ENCODE measurements around the gene NUP98. TPM values are rescaled to one million over a fixed set of nuclear protein-coding genes. Genes with fewer than 3 reads are reported as not detected.

NUP98 gene
- total and polyA plus RNA-seq, 10 of the 15 experiments (the other 5 are each of a cell fraction or from before 2014, with no cell fraction given) = 21.7 to 108 (median 78.9) TPM

DNA sequence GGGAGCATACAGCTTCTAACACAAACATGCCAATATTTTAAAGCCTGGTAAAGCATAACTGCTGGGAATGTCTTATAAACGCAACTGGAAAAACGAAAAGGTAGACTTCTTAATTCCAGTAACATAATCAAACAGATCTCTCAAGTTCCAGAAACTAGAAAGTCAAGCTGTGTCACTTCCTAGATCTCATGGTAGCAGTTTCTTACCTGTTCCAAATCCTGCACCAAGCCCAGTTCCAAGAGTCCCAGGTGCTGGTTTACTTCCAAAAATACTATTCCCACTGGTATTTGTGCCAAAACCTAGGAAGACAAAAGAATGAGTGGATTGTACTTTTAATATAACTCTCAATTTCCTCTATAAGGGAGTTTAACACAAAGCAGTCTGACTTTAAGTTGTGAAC is 44.2 kb downstream of the NUP98 start:
- Histone ChIP-seq H3K36me3 (ENCODE audit: control insufficient read depth in 2 of 2, insufficient read depth in 2 of 2, low read length in 1 of 2) (peaks cover 5 to 32% of the 10 kb centered on the region in 2 experiments), H3K27ac (ENCODE audit: control insufficient read depth, insufficient read depth) (no peak overlapping the region), H2AFZ (ENCODE audit: control insufficient read depth, low read depth, low read length) (no peak overlapping the region), H3K4me1 (ENCODE audit: control insufficient read depth, insufficient read depth, low read length) (no peaks in the 10 kb centered on the region), H3K9me3 (replicated peaks; ENCODE audit: control insufficient read depth, insufficient read depth, low read length) (no peaks in the 10 kb centered on the region), H3K4me3 (no peak overlapping the region), H3K79me2 (ENCODE audit: control insufficient read depth, insufficient read depth, low read length) (no peaks in the 10 kb centered on the region), H3K4me2 (ENCODE audit: control insufficient read depth, insufficient read depth) (no peak overlapping the region), H3K27me3 (replicated peaks in 1 of 2; ENCODE audit: control insufficient read depth in 2 of 2, insufficient read depth in 2 of 2, low read length in 1 of 2) (no peaks in the 10 kb centered on the region), H3K9ac (ENCODE audit: control insufficient read depth, insufficient read depth, low read length) (no peak overlapping the region), H4K20me1 (ENCODE audit: control insufficient read depth, insufficient read depth) (no peaks in the 10 kb centered on the region)
- 100% methylated on average over 2 of the region's 2 CpGs for WGBS (ENCODE audit: insufficient coverage, insufficient replicate concordance, low lambda C conversion rate, missing lambda C conversion rate)
- POLR2A ChIA-PET = no interaction called here
- no TSS peak for BruUV-seq (replicated peaks)
- ATAC-seq (no peak), FAIRE-seq (no peak), DNase-seq (ENCODE audit: low read depth, low spot score) (no peak)
- RAD21 ChIA-PET (ENCODE audit: unreplicated experiment) = interaction anchor here (1.1 kb wide), 1 partner anchor 55 kb away, joined by 3 read pairs; the partner anchor contains the start of gene PGAP2
- TF ChIP-seq, protein P1, sequence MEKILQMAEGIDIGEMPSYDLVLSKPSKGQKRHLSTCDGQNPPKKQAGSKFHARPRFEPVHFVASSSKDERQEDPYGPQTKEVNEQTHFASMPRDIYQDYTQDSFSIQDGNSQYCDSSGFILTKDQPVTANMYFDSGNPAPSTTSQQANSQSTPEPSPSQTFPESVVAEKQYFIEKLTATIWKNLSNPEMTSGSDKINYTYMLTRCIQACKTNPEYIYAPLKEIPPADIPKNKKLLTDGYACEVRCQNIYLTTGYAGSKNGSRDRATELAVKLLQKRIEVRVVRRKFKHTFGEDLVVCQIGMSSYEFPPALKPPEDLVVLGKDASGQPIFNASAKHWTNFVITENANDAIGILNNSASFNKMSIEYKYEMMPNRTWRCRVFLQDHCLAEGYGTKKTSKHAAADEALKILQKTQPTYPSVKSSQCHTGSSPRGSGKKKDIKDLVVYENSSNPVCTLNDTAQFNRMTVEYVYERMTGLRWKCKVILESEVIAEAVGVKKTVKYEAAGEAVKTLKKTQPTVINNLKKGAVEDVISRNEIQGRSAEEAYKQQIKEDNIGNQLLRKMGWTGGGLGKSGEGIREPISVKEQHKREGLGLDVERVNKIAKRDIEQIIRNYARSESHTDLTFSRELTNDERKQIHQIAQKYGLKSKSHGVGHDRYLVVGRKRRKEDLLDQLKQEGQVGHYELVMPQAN (conservative IDR thresholded peaks at IDR 0.05) = no peak
- TF ChIP-seq, protein P2, sequence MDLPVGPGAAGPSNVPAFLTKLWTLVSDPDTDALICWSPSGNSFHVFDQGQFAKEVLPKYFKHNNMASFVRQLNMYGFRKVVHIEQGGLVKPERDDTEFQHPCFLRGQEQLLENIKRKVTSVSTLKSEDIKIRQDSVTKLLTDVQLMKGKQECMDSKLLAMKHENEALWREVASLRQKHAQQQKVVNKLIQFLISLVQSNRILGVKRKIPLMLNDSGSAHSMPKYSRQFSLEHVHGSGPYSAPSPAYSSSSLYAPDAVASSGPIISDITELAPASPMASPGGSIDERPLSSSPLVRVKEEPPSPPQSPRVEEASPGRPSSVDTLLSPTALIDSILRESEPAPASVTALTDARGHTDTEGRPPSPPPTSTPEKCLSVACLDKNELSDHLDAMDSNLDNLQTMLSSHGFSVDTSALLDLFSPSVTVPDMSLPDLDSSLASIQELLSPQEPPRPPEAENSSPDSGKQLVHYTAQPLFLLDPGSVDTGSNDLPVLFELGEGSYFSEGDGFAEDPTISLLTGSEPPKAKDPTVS (IDR thresholded peaks at IDR 0.05; ENCODE audit: low read depth, low read length) = no peak
- TF ChIP-seq ESRRA (IDR thresholded peaks at IDR 0.05; ENCODE audit: low read length) = no peak
- TF ChIP-seq POLR2AphosphoS2 (IDR thresholded peaks at IDR 0.05; ENCODE audit: low read depth, low read length) = no peak
- no peak for TF ChIP-seq CEBPB (IDR thresholded peaks at IDR 0.05; ENCODE audit: borderline replicate concordance in 1 of 2, low read depth in 2 of 2, low read length in 2 of 2)
- TF ChIP-seq CHD2 (IDR thresholded peaks at IDR 0.05; ENCODE audit: borderline replicate concordance, low read depth, low read length) = no peak
- TF ChIP-seq NR2F1 (conservative IDR thresholded peaks at IDR 0.05) = no peak
- TF ChIP-seq SREBF2 (IDR thresholded peaks at IDR 0.05; ENCODE audit: low read length) = no peak
- TF ChIP-seq SRF (IDR thresholded peaks at IDR 0.05; ENCODE audit: low read depth in 2 of 2, low read length in 2 of 2) = no peak
- no peak for TF ChIP-seq BCL11A (IDR thresholded peaks at IDR 0.05; ENCODE audit: low read depth, low read length)
- TF ChIP-seq, protein P3, sequence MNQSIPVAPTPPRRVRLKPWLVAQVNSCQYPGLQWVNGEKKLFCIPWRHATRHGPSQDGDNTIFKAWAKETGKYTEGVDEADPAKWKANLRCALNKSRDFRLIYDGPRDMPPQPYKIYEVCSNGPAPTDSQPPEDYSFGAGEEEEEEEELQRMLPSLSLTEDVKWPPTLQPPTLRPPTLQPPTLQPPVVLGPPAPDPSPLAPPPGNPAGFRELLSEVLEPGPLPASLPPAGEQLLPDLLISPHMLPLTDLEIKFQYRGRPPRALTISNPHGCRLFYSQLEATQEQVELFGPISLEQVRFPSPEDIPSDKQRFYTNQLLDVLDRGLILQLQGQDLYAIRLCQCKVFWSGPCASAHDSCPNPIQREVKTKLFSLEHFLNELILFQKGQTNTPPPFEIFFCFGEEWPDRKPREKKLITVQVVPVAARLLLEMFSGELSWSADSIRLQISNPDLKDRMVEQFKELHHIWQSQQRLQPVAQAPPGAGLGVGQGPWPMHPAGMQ (IDR thresholded peaks at IDR 0.05; ENCODE audit: borderline replicate concordance) = no peak
- TF ChIP-seq CBFB (IDR thresholded peaks at IDR 0.05; ENCODE audit: low read depth) = no peak
- TF ChIP-seq, protein P4, sequence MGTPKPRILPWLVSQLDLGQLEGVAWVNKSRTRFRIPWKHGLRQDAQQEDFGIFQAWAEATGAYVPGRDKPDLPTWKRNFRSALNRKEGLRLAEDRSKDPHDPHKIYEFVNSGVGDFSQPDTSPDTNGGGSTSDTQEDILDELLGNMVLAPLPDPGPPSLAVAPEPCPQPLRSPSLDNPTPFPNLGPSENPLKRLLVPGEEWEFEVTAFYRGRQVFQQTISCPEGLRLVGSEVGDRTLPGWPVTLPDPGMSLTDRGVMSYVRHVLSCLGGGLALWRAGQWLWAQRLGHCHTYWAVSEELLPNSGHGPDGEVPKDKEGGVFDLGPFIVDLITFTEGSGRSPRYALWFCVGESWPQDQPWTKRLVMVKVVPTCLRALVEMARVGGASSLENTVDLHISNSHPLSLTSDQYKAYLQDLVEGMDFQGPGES (IDR thresholded peaks at IDR 0.05) = no peak
- TF ChIP-seq HDAC2 (IDR thresholded peaks at IDR 0.05) = no peak
- TF ChIP-seq, protein P5, sequence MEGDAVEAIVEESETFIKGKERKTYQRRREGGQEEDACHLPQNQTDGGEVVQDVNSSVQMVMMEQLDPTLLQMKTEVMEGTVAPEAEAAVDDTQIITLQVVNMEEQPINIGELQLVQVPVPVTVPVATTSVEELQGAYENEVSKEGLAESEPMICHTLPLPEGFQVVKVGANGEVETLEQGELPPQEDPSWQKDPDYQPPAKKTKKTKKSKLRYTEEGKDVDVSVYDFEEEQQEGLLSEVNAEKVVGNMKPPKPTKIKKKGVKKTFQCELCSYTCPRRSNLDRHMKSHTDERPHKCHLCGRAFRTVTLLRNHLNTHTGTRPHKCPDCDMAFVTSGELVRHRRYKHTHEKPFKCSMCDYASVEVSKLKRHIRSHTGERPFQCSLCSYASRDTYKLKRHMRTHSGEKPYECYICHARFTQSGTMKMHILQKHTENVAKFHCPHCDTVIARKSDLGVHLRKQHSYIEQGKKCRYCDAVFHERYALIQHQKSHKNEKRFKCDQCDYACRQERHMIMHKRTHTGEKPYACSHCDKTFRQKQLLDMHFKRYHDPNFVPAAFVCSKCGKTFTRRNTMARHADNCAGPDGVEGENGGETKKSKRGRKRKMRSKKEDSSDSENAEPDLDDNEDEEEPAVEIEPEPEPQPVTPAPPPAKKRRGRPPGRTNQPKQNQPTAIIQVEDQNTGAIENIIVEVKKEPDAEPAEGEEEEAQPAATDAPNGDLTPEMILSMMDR (IDR thresholded peaks at IDR 0.05 in 2 of 3, conservative IDR thresholded peaks at IDR 0.05 in 1 of 3; ENCODE audit: control insufficient read depth in 2 of 3, extremely low read depth in 1 of 3, insufficient read depth in 1 of 3, low read depth in 3 of 3, low read length in 3 of 3) = no peak
- no peak for TF ChIP-seq LARP7 (IDR thresholded peaks at IDR 0.05)
- TF ChIP-seq CBX5 (IDR thresholded peaks at IDR 0.05; ENCODE audit: low read depth) = no peak
- no peak for TF ChIP-seq MTA3 (IDR thresholded peaks at IDR 0.05; ENCODE audit: borderline replicate concordance, low read length)
- no peak for TF ChIP-seq HDAC6 (IDR thresholded peaks at IDR 0.05; ENCODE audit: unreplicated experiment)
- in situ Hi-C loops (cut with MboI) = no loop called here
- SMC1A ChIA-PET (ENCODE audit: uncharacterized antibody, unreplicated experiment) = no interaction called here
- CTCF ChIA-PET = interaction anchor here (1.4 to 1.6 kb wide), 2 partner anchors 55 to 65 kb away, joined by 3 read pairs; partner anchors contain the start of gene PGAP2
- intact Hi-C loops (cut with micrococcal nuclease; ENCODE audit: unreplicated experiment) = no loop called here

All from GM12878 (cell line).